Measurements from ENCODE around the gene CTDSP2.
"Not testable (repeated sequence)": the region's sequence is repeated elsewhere in the genome, so short reads cannot be mapped to it uniquely, and the experiment has no call there.

The CTDSP2 gene

GRCh38 chr12:57864442-57865083 lies 18.0 kb upstream of the CTDSP2 start:
- ChIA-PET POLR2A (ENCODE audit: low non-redundant PET) (interaction anchor here (1.1 to 2.1 kb wide), 4 partner anchors 18 to 34 kb away, joined by 3 to 15 read pairs (median 6); partner anchors contain the start of gene CTDSP2), CTCF (interaction anchor here (0.7 to 1.3 kb wide), 3 partner anchors 8 to 62 kb away, joined by 3 to 11 read pairs (median 6); no protein-coding TSS in a partner anchor)
- no peak for TF ChIP-seq CTCF (conservative IDR thresholded peaks at IDR 0.05; ENCODE audit: low read depth)
- DNase-seq (ENCODE audit: low spot score) = no peak
- H3K27ac ChIP-seq = peak overlapping the region; percentile 95

GRCh38 chr12:57863676-57864075 lies 17.1 kb upstream of the CTDSP2 start:
- TF ChIP-seq CTCF (conservative IDR thresholded peaks at IDR 0.05; ENCODE audit: low read depth) = no peak
- no peak for DNase-seq (ENCODE audit: low spot score)
- ChIA-PET POLR2A (ENCODE audit: low non-redundant PET) (no interaction called here), CTCF (no interaction called here)
- no peak overlapping the region for H3K27ac ChIP-seq

- ChIA-PET CTCF (interaction anchor here (0.8 kb wide), 1 partner anchor 14 kb away, joined by 3 read pairs; no protein-coding TSS in a partner anchor), POLR2A (ENCODE audit: low non-redundant PET) (no interaction called here)
- no peak for TF ChIP-seq CTCF (conservative IDR thresholded peaks at IDR 0.05; ENCODE audit: low read depth)
- H3K27ac ChIP-seq = peak overlapping the region; percentile 12; the same call in 1 of the 2 replicates
- no peak for DNase-seq (ENCODE audit: low spot score)
These were observed 15.4 kb upstream of the CTDSP2 start for GRCh38 chr12:57861967-57862366.

- POLR2A ChIA-PET (ENCODE audit: low non-redundant PET); DNase-seq (ENCODE audit: low spot score); H3K27ac ChIP-seq: not testable (repeated sequence)
- CTCF ChIA-PET = interaction anchor here (0.7 kb wide), 1 partner anchor 43 kb away, joined by 3 read pairs; no protein-coding TSS in a partner anchor
These were observed 14.4 kb upstream of the CTDSP2 start for GRCh38 chr12:57860883-57861282.

- H3K27ac ChIP-seq = no peak overlapping the region
- TF ChIP-seq CTCF (conservative IDR thresholded peaks at IDR 0.05; ENCODE audit: low read depth) = no peak
- ChIA-PET POLR2A (ENCODE audit: low non-redundant PET) (no interaction called here), CTCF (no interaction called here)
- DNase-seq (ENCODE audit: low spot score) = no peak
These were observed 12.6 kb upstream of the CTDSP2 start for GRCh38 chr12:57859121-57859520.

- POLR2A ChIA-PET (ENCODE audit: low non-redundant PET); CTCF ChIA-PET; DNase-seq (ENCODE audit: low spot score); H3K27ac ChIP-seq: not testable (repeated sequence)
These were observed 11.6 kb upstream of the CTDSP2 start for GRCh38 chr12:57858123-57858522.

GRCh38 chr12:57854965-57855364 lies 8.4 kb upstream of the CTDSP2 start:
- no peak for TF ChIP-seq CTCF (conservative IDR thresholded peaks at IDR 0.05; ENCODE audit: low read depth)
- no peak overlapping the region for H3K27ac ChIP-seq
- CTCF ChIA-PET = no interaction called here
- POLR2A ChIA-PET (ENCODE audit: low non-redundant PET) = no interaction called here
- DNase-seq (ENCODE audit: low spot score) = no peak
